Fibroblast of villous mesenchyme (primary cell): ENCODE results near the gene MTMR11. TPM values are rescaled to one million over a fixed set of nuclear protein-coding genes. Genes with fewer than 3 reads are reported as not detected.
A peak's percentile ranks its signal among the peaks of the same experiment; 100 is the strongest.

ENCODE experiments used
- DNase-seq: peaks from one replicate; pipeline ENCODE4 v3.0.0-alpha.2; 2010; ENCODE audit warnings: low read depth
- H3K4me3 ChIP-seq: 2 replicates; pipeline ENCODE4 v1.5.1; 2011; ENCODE audit warnings: low read depth, mild to moderate bottlenecking, low read length
- total RNA-seq: library from RNA; depleted of rRNA; stranded (reverse); fragments of >200 nt; gene quantifications from 2 replicates; pipeline ENCODE4 v1.2.3, GENCODE V29; 2012
- TF ChIP-seq, protein P1 (sequence below): IDR thresholded peaks from 2 replicates; pipeline ENCODE4 v1.5.1; 2012; ENCODE audit warnings: low read depth, mild to moderate bottlenecking, low read length; ENCODE audit not compliant: insufficient read depth

Gene MTMR11
- total RNA-seq, 1 donor = 7.8 TPM

- TF ChIP-seq, protein P1, sequence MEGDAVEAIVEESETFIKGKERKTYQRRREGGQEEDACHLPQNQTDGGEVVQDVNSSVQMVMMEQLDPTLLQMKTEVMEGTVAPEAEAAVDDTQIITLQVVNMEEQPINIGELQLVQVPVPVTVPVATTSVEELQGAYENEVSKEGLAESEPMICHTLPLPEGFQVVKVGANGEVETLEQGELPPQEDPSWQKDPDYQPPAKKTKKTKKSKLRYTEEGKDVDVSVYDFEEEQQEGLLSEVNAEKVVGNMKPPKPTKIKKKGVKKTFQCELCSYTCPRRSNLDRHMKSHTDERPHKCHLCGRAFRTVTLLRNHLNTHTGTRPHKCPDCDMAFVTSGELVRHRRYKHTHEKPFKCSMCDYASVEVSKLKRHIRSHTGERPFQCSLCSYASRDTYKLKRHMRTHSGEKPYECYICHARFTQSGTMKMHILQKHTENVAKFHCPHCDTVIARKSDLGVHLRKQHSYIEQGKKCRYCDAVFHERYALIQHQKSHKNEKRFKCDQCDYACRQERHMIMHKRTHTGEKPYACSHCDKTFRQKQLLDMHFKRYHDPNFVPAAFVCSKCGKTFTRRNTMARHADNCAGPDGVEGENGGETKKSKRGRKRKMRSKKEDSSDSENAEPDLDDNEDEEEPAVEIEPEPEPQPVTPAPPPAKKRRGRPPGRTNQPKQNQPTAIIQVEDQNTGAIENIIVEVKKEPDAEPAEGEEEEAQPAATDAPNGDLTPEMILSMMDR = no peak
- H3K4me3 ChIP-seq = no peak overlapping the region
- DNase-seq = no peak
Measured at GRCh38 chr1:149937759-149938158, 1.1 kb upstream of the MTMR11 start.

DNA sequence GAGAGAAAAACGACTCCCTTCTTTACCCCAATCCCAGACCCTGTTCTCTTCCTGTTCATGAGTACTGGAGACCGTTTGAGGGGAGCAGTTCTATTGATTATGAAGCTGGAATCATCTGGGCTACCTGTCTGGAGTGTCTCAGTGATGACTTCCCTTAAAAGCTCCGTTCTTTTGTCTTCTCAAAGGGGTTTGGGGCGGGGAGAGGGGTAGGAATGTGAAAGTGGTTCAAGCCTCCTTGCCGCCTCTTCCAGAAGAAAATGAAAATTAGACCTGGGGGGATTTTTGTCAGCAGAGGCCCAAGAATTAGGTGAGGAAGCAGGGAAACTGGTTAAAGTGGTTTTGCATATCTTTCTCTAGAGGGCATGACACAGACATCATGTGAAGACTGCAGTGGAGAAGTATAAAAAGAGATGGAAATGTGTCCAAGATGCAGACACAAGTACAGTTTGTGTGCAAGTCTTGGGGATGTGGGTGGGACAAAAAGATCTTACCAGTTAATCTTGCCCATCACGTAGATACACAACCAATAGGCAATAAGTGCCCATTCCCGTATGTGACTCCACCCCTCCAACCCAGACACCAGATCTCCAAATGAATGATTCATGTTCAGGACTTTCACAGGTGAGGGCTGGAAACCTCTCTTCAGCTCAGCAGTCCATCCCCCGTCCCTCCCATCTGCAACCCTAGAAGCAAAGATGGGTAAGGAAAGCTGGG lies 470 bp upstream of the MTMR11 start:
- DNase-seq = peak; percentile 42
- TF ChIP-seq, protein P1 = no peak
- peak overlapping the region; percentile 76 for H3K4me3 ChIP-seq

GRCh38 chr1:149934356-149934755 lies 2.3 kb downstream of the MTMR11 start:
- TF ChIP-seq, protein P1 = no peak
- no peak for DNase-seq
- no peak overlapping the region for H3K4me3 ChIP-seq

- no peak overlapping the region for H3K4me3 ChIP-seq
- DNase-seq = no peak
- TF ChIP-seq, protein P1 = no peak
Measured at GRCh38 chr1:149933208-149933607, 3.5 kb downstream of the MTMR11 start.

DNA sequence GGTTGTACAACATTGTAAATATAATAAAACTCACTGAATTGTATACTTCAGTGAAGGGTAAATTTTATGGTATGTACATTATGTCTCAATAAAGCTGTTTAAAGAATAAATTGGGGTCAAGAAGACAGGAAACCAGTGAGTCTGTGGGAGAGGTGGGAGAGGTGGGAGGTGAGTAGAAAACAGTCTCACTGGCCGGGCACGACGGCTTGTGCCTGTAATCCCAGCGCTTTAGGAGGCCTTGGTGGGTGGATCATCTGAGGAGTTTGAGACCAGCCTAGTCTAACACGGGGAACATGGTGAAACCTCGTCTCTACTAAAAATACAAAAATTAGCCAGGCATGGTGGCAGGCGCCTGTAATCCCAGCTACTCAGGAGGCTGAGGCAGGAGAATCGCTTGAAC lies 4.2 kb downstream of the MTMR11 start:
- H3K4me3 ChIP-seq = no peak overlapping the region
- no peak for DNase-seq
- TF ChIP-seq, protein P1 = no peak

- no peak overlapping the region for H3K4me3 ChIP-seq
- TF ChIP-seq, protein P1 = no peak
- DNase-seq = no peak
Measured at GRCh38 chr1:149931212-149931790, 5.4 kb downstream of the MTMR11 start.

DNA sequence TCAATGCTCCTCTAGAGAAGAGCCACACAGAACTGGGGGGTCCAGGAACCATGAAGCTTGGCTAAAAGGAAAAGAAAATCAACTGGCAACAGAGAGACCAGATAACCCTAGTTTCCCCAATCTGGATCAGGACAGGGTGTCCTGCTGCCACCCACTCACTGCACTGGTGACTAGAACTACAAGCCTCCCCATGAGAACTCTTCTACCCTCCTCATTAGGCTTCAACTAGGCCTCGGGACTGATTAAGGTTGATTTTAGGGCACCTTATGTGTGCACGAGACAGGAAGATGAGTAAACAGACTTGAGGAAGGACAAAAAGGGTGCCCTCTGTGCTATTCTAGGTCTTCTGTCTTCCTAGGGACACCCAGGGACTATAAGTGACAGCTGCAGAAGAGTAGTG lies 6.8 kb downstream of the MTMR11 start:
- no peak overlapping the region for H3K4me3 ChIP-seq
- DNase-seq = no peak
- TF ChIP-seq, protein P1 = no peak
